ENCODE data around the gene PCDHGC4.

PCDHGC4 gene

GRCh38 chr5:141489841-141490240, 5.0 kb downstream of the PCDHGC4 start:
- ChIA-PET POLR2A (no interaction called here), CTCF (interaction anchor here (0.9 to 2.1 kb wide), 2 partner anchors 22 to 23 kb away, joined by 3 to 9 read pairs; no protein-coding TSS in a partner anchor)
- no peak for DNase-seq (ENCODE audit: extremely low spot score)
- TF ChIP-seq CTCF (IDR thresholded peaks at IDR 0.05; ENCODE audit: control extremely low read depth, extremely low read depth, low read depth, missing control alignments), result no peak

GRCh38 chr5:141490271-141490670, 5.4 kb downstream of the PCDHGC4 start:
- CTCF ChIA-PET, result interaction anchor here (2.1 kb wide), 1 partner anchor 23 kb away, joined by 9 read pairs; no protein-coding TSS in a partner anchor
- POLR2A ChIA-PET, result no interaction called here
- DNase-seq (ENCODE audit: extremely low spot score), result peak; percentile 7
- TF ChIP-seq CTCF (IDR thresholded peaks at IDR 0.05; ENCODE audit: control extremely low read depth, extremely low read depth, low read depth, missing control alignments), result no peak

DNA sequence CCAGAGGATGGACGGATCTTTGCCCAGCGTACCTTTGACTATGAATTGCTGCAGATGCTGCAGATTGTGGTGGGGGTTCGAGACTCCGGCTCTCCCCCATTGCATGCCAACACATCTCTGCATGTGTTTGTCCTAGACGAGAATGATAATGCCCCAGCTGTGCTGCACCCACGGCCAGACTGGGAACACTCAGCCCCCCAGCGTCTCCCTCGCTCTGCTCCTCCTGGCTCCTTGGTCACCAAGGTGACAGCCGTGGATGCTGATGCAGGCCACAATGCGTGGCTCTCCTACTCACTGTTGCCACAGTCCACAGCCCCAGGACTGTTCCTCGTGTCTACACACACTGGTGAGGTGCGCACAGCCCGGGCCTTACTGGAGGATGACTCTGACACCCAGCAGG, 5.9 kb downstream of the PCDHGC4 start:
- no peak for TF ChIP-seq CTCF (IDR thresholded peaks at IDR 0.05; ENCODE audit: control extremely low read depth, extremely low read depth, low read depth, missing control alignments)
- DNase-seq (ENCODE audit: extremely low spot score), result peak; percentile 7
- POLR2A ChIA-PET, result no interaction called here
- CTCF ChIA-PET, result interaction anchor here (2.7 to 4.7 kb wide), 2 partner anchors 17 to 22 kb away, joined by 12 to 31 read pairs; no protein-coding TSS in a partner anchor

DNA sequence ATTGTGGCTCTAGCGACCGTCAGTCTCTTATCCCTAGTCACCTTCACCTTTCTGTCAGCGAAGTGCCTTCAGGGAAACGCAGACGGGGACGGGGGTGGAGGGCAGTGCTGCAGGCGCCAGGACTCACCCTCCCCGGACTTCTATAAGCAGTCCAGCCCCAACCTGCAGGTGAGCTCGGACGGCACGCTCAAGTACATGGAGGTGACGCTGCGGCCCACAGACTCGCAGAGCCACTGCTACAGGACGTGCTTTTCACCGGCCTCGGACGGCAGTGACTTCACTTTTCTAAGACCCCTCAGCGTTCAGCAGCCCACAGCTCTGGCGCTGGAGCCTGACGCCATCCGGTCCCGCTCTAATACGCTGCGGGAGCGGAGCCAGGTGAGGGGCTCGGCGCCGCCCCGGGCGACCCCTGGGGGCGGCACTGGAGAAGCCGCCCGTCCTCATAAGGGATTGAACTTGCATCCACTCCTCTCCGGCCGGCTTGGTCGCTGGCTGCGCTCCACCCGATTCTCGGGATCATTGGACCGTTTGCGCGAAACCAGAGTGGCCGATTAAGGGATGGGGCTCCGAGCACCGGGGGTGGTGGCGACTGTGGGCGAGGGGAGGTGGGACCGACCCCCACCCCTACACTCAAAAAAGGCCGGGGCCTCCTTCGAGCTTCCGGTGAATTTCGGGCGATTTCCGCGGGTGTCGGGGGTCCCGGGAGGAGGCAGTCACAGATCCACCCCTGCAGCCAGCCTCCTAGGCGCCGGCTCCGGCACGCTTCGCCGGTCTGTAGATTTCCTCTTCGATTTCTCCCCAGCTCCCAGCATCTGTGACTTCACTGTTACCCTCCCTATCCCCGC, 6.7 kb downstream of the PCDHGC4 start:
- no peak for TF ChIP-seq CTCF (IDR thresholded peaks at IDR 0.05; ENCODE audit: control extremely low read depth, extremely low read depth, low read depth, missing control alignments)
- no peak for DNase-seq (ENCODE audit: extremely low spot score)
- POLR2A ChIA-PET, result no interaction called here
- CTCF ChIA-PET, result interaction anchor here (1.7 to 4.7 kb wide), 8 partner anchors 11 to 73 kb away, joined by 3 to 31 read pairs (median 10); partner anchors contain the start of genes PCDHGA11 and PCDHGC3

- ChIA-PET CTCF (interaction anchor here (0.8 to 4.7 kb wide), 14 partner anchors 8 to 79 kb away, joined by 3 to 31 read pairs (median 7); partner anchors contain the start of genes PCDHGA10, PCDHGA11, PCDHGB7 and PCDHGC3), POLR2A (no interaction called here)
- TF ChIP-seq CTCF (IDR thresholded peaks at IDR 0.05; ENCODE audit: control extremely low read depth, extremely low read depth, low read depth, missing control alignments), result no peak
- peak; percentile 63 for DNase-seq (ENCODE audit: extremely low spot score)
Observed at GRCh38 chr5:141492168-141492885, 7.5 kb downstream of the PCDHGC4 start.

Data from GM10248 (cell line).